ENCODE results near the gene MBIP.

The MBIP gene

DNA sequence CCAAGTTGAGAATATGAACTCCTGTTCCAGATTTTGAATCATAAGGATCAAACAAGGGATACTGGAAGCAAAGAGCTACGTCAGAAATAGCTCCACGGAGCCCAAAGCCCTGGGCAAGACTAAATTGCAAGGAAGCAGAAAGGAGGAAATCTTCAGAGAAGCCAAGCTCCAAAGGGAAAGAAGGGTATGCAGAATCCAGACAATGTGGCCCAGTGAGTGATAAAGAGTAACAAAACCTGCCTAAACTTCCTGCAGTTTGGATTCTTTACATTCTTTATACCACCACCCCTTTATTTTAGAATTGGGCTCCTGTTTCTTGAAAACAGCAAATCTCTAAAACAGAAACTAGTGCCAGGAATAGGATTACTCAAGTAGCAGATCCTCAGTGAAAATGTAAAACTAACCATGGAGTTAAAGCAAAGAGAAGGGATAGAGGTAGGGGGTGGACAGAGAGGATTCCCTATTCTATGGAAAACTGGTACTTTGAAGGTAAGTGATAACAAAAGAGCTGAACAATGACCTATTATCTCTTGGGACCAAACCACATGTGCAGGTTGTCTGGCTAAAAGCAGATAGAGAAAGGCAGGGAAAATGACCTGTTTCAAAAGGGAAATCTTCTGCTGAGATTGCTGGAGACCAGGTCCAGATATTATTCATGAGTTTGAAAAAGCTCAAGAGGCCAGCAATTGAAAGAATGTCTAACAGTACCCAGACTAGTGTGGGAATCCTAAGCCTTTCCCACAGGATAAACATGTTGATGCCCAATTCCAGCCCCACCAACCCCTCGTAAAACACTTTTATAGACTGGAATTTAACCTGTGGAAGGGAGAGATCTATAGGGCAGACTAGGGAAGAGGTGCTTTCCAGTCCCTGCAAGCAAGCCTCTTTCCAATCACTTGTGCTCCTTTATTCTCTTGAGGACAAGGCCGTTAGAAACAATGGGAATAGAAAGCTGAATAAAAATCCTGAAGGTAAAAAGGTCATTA lies 24.5 kb downstream of the MBIP start:
- Histone ChIP-seq H3K9ac (ENCODE audit: insufficient read length, low read depth) (no peak overlapping the region), H3K9me3 (ENCODE audit: insufficient read depth, low read length) (no peaks in the 10 kb centered on the region), H3K27me3 (ENCODE audit: insufficient read depth, insufficient read length) (no peaks in the 10 kb centered on the region), H3K36me3 (ENCODE audit: insufficient read depth, insufficient read length, low read length) (peaks cover 38% of the 10 kb centered on the region), H3K4me3 (ENCODE audit: insufficient read length, low read depth) (no peak overlapping the region), H3K4me1 (ENCODE audit: insufficient read depth, insufficient read length) (no peaks in the 10 kb centered on the region)
- no peak for TF ChIP-seq ZNF274 (IDR thresholded peaks at IDR 0.05; ENCODE audit: low read depth, low read length)
- TF ChIP-seq YY1 (IDR thresholded peaks at IDR 0.05; ENCODE audit: insufficient read depth, insufficient read length): no peak
- TF ChIP-seq SUZ12 (IDR thresholded peaks at IDR 0.05; ENCODE audit: extremely low read depth, insufficient read depth, insufficient read length): no peak
- DNase-seq (ENCODE audit: low read depth, low spot score): no peak

- no peak overlapping the region for H3K4me3 ChIP-seq (ENCODE audit: insufficient read length, low read depth)
- H3K9ac ChIP-seq (ENCODE audit: insufficient read length, low read depth): no peak overlapping the region
- no peak for TF ChIP-seq YY1 (IDR thresholded peaks at IDR 0.05; ENCODE audit: insufficient read depth, insufficient read length)
- TF ChIP-seq SUZ12 (IDR thresholded peaks at IDR 0.05; ENCODE audit: extremely low read depth, insufficient read depth, insufficient read length): no peak
- no peak for TF ChIP-seq ZNF274 (IDR thresholded peaks at IDR 0.05; ENCODE audit: low read depth, low read length)
- no peaks in the 10 kb centered on the region for H3K4me1 ChIP-seq (ENCODE audit: insufficient read depth, insufficient read length)
- H3K9me3 ChIP-seq (ENCODE audit: insufficient read depth, low read length): no peaks in the 10 kb centered on the region
- DNase-seq (ENCODE audit: low read depth, low spot score): no peak
- H3K27me3 ChIP-seq (ENCODE audit: insufficient read depth, insufficient read length): no peaks in the 10 kb centered on the region
- H3K36me3 ChIP-seq (ENCODE audit: insufficient read depth, insufficient read length, low read length): peaks cover 29% of the 10 kb centered on the region
Observed at GRCh38 chr14:36294543-36294942, 25.9 kb downstream of the MBIP start.

GRCh38 chr14:36293824-36294223 lies 26.6 kb downstream of the MBIP start:
- H3K9ac ChIP-seq (ENCODE audit: insufficient read length, low read depth): no peak overlapping the region
- no peaks in the 10 kb centered on the region for H3K4me1 ChIP-seq (ENCODE audit: insufficient read depth, insufficient read length)
- no peak overlapping the region for H3K4me3 ChIP-seq (ENCODE audit: insufficient read length, low read depth)
- DNase-seq (ENCODE audit: low read depth, low spot score): no peak
- no peak for TF ChIP-seq YY1 (IDR thresholded peaks at IDR 0.05; ENCODE audit: insufficient read depth, insufficient read length)
- TF ChIP-seq SUZ12 (IDR thresholded peaks at IDR 0.05; ENCODE audit: extremely low read depth, insufficient read depth, insufficient read length): no peak
- TF ChIP-seq ZNF274 (IDR thresholded peaks at IDR 0.05; ENCODE audit: low read depth, low read length): no peak
- no peaks in the 10 kb centered on the region for H3K27me3 ChIP-seq (ENCODE audit: insufficient read depth, insufficient read length)
- H3K9me3 ChIP-seq (ENCODE audit: insufficient read depth, low read length): no peaks in the 10 kb centered on the region
- H3K36me3 ChIP-seq (ENCODE audit: insufficient read depth, insufficient read length, low read length): peaks cover 22% of the 10 kb centered on the region

- Histone ChIP-seq H3K9me3 (ENCODE audit: insufficient read depth, low read length) (no peaks in the 10 kb centered on the region), H3K4me3 (ENCODE audit: insufficient read length, low read depth) (no peak overlapping the region), H3K4me1 (ENCODE audit: insufficient read depth, insufficient read length) (no peaks in the 10 kb centered on the region), H3K27me3 (ENCODE audit: insufficient read depth, insufficient read length) (no peaks in the 10 kb centered on the region), H3K36me3 (ENCODE audit: insufficient read depth, insufficient read length, low read length) (no peaks in the 10 kb centered on the region), H3K9ac (ENCODE audit: insufficient read length, low read depth) (no peak overlapping the region)
- DNase-seq (ENCODE audit: low read depth, low spot score): no peak
- TF ChIP-seq SUZ12 (IDR thresholded peaks at IDR 0.05; ENCODE audit: extremely low read depth, insufficient read depth, insufficient read length) (no peak), ZNF274 (IDR thresholded peaks at IDR 0.05; ENCODE audit: low read depth, low read length) (no peak), YY1 (IDR thresholded peaks at IDR 0.05; ENCODE audit: insufficient read depth, insufficient read length) (no peak)
Observed at GRCh38 chr14:36289954-36290353, 30.5 kb downstream of the MBIP start.

- H3K27me3 ChIP-seq (ENCODE audit: insufficient read depth, insufficient read length): no peaks in the 10 kb centered on the region
- no peaks in the 10 kb centered on the region for H3K9me3 ChIP-seq (ENCODE audit: insufficient read depth, low read length)
- no peak overlapping the region for H3K9ac ChIP-seq (ENCODE audit: insufficient read length, low read depth)
- H3K4me1 ChIP-seq (ENCODE audit: insufficient read depth, insufficient read length): no peaks in the 10 kb centered on the region
- TF ChIP-seq SUZ12 (IDR thresholded peaks at IDR 0.05; ENCODE audit: extremely low read depth, insufficient read depth, insufficient read length) (no peak), ZNF274 (IDR thresholded peaks at IDR 0.05; ENCODE audit: low read depth, low read length) (no peak)
- no peak for DNase-seq (ENCODE audit: low read depth, low spot score)
- no peaks in the 10 kb centered on the region for H3K36me3 ChIP-seq (ENCODE audit: insufficient read depth, insufficient read length, low read length)
- H3K4me3 ChIP-seq (ENCODE audit: insufficient read length, low read depth): no peak overlapping the region
Observed at GRCh38 chr14:36288496-36288895, 31.9 kb downstream of the MBIP start.

- Histone ChIP-seq H3K9ac (ENCODE audit: insufficient read length, low read depth) (no peak overlapping the region), H3K4me3 (ENCODE audit: insufficient read length, low read depth) (no peak overlapping the region), H3K9me3 (ENCODE audit: insufficient read depth, low read length) (no peaks in the 10 kb centered on the region), H3K27me3 (ENCODE audit: insufficient read depth, insufficient read length) (no peaks in the 10 kb centered on the region), H3K4me1 (ENCODE audit: insufficient read depth, insufficient read length) (no peaks in the 10 kb centered on the region), H3K36me3 (ENCODE audit: insufficient read depth, insufficient read length, low read length) (no peaks in the 10 kb centered on the region)
- no peak for DNase-seq (ENCODE audit: low read depth, low spot score)
- TF ChIP-seq YY1 (IDR thresholded peaks at IDR 0.05; ENCODE audit: insufficient read depth, insufficient read length) (no peak), SUZ12 (IDR thresholded peaks at IDR 0.05; ENCODE audit: extremely low read depth, insufficient read depth, insufficient read length) (no peak), ZNF274 (IDR thresholded peaks at IDR 0.05; ENCODE audit: low read depth, low read length) (no peak)
Observed at GRCh38 chr14:36284971-36285595, 35.4 kb downstream of the MBIP start.

- no peaks in the 10 kb centered on the region for H3K4me1 ChIP-seq (ENCODE audit: insufficient read depth, insufficient read length)
- H3K9me3 ChIP-seq (ENCODE audit: insufficient read depth, low read length): no peaks in the 10 kb centered on the region
- no peak overlapping the region for H3K4me3 ChIP-seq (ENCODE audit: insufficient read length, low read depth)
- TF ChIP-seq YY1 (IDR thresholded peaks at IDR 0.05; ENCODE audit: insufficient read depth, insufficient read length): no peak
- no peak overlapping the region for H3K9ac ChIP-seq (ENCODE audit: insufficient read length, low read depth)
- H3K36me3 ChIP-seq (ENCODE audit: insufficient read depth, insufficient read length, low read length): no peaks in the 10 kb centered on the region
- H3K27me3 ChIP-seq (ENCODE audit: insufficient read depth, insufficient read length): no peaks in the 10 kb centered on the region
- DNase-seq (ENCODE audit: low read depth, low spot score): no peak
Observed at GRCh38 chr14:36281309-36281708, 39.1 kb downstream of the MBIP start.

Measured in NT2/D1 (cell line).